Fibroblast of lung (primary cell): Measurements from ENCODE around the gene PPP1R3F. TPM values are rescaled to one million over a fixed set of nuclear protein-coding genes. Genes with fewer than 3 reads are reported as not detected.
"Not testable (repeated sequence)": the region's sequence is repeated elsewhere in the genome, so short reads cannot be mapped to it uniquely, and the experiment has no call there.

ENCODE experiments used
- DNase-seq, 2 donors: peaks; one replicate each; pipeline versions ENCODE4 v3.0.0 to v3.0.0-alpha.2; 2010; ENCODE audit warnings: low read depth in 2 of 2
- H2AFZ ChIP-seq: 2 replicates; pipeline ENCODE4 v1.5.1; 2012; ENCODE audit warnings: low read length, control low read depth, inconsistent platforms
- H3K27ac ChIP-seq: 2 replicates; pipeline ENCODE4 v1.5.1; 2011; ENCODE audit warnings: low read length, control low read depth; ENCODE audit not compliant: insufficient read depth
- H3K27me3 ChIP-seq: 2 replicates; pipeline ENCODE4 v1.5.1; 2011; ENCODE audit warnings: mild to moderate bottlenecking, low read length; ENCODE audit not compliant: control insufficient read depth, insufficient read depth
- H3K36me3 ChIP-seq: 2 replicates; pipeline ENCODE4 v1.5.1; 2011; ENCODE audit warnings: low read length; ENCODE audit not compliant: control insufficient read depth, insufficient read depth
- H3K4me1 ChIP-seq: 2 replicates; pipeline ENCODE4 v1.5.1; 2011; ENCODE audit warnings: low read length; ENCODE audit not compliant: control insufficient read depth, insufficient read depth; ENCODE audit errors: extremely low read depth
- H3K4me2 ChIP-seq: 2 replicates; pipeline ENCODE4 v1.5.1; 2011; ENCODE audit warnings: low read length, control low read depth; ENCODE audit not compliant: insufficient read depth; ENCODE audit errors: extremely low read depth
- H3K4me3 ChIP-seq, 4 experiments: fragments of 200-600 bp in 1 of 4; sonication (generic) in 1 of 4; replicated peaks in 1 of 4; 2 replicates each; pipeline ENCODE4 v1.5.1; 2011 to 2016; ENCODE audit warnings: low read length in 4 of 4, low read depth in 3 of 4, mild to moderate bottlenecking in 3 of 4, control low read depth in 2 of 4, inconsistent platforms in 1 of 4, mixed read lengths in 1 of 4; ENCODE audit not compliant: insufficient read depth in 1 of 4; ENCODE audit errors: control extremely low read depth in 1 of 4
- H3K79me2 ChIP-seq: 2 replicates; pipeline ENCODE4 v1.5.1; 2012; ENCODE audit warnings: mild to moderate bottlenecking, low read length, inconsistent platforms; ENCODE audit not compliant: control insufficient read depth, insufficient read depth
- H3K9ac ChIP-seq: 2 replicates; pipeline ENCODE4 v1.5.1; 2011; ENCODE audit warnings: mild to moderate bottlenecking, low read length, control low read depth; ENCODE audit not compliant: insufficient read depth
- H3K9me3 ChIP-seq: 2 replicates; pipeline ENCODE4 v1.5.1; 2012; ENCODE audit warnings: low read depth, low read length; ENCODE audit not compliant: control insufficient read depth, insufficient read depth
- H4K20me1 ChIP-seq: 2 replicates; pipeline ENCODE4 v1.5.1; 2011; ENCODE audit warnings: low read length; ENCODE audit not compliant: control insufficient read depth, insufficient read depth; ENCODE audit errors: extremely low read depth
- polyA plus RNA-seq, 2 donors: library from polyadenylated mRNA; depleted of rRNA in 1 of 2; stranded (reverse) in 1 of 2; unstranded in 1 of 2; fragments of >200 nt; gene quantifications; 2 replicates each; pipeline ENCODE4 v1.2.1, GENCODE V29; 2011 to 2012; ENCODE audit warnings: missing spikeins in 1 of 2
- total RNA-seq: library from RNA; depleted of rRNA; stranded (reverse); fragments of >200 nt; gene quantifications from 2 replicates; pipeline ENCODE4 v1.2.1, GENCODE V29; 2014

The PPP1R3F gene
- total and polyA plus RNA-seq, 2 donors (not counting 1 experiment from before 2014, with no cell fraction given), result 0.93 to 6.8 TPM

GRCh38 chrX:49330421-49330820, 60.8 kb downstream of the PPP1R3F start:
- not testable (repeated sequence) for H3K27ac ChIP-seq, H3K27me3 ChIP-seq, H3K36me3 ChIP-seq, H3K9me3 ChIP-seq, DNase-seq, H3K4me3 ChIP-seq, H3K4me1 ChIP-seq, H3K9ac ChIP-seq, H3K4me2 ChIP-seq, H2AFZ ChIP-seq, H4K20me1 ChIP-seq, H3K79me2 ChIP-seq

GRCh38 chrX:49331282-49331681, 61.7 kb downstream of the PPP1R3F start, which contains the start of gene GAGE13:
TSS of gene GAGE13 (plus strand) at chrX:49331582. CDS start at chrX:49332738, 1,156 bp downstream.
- H3K4me3 ChIP-seq, H3K4me2 ChIP-seq, H3K79me2 ChIP-seq, DNase-seq, H3K36me3 ChIP-seq, H3K27ac ChIP-seq, H3K9me3 ChIP-seq, H3K4me1 ChIP-seq, H3K27me3 ChIP-seq, H3K9ac ChIP-seq, H2AFZ ChIP-seq, H4K20me1 ChIP-seq: not testable (repeated sequence)

GRCh38 chrX:49331841-49332240, 62.2 kb downstream of the PPP1R3F start:
- H3K27me3 ChIP-seq, H2AFZ ChIP-seq, H3K4me1 ChIP-seq, H3K79me2 ChIP-seq, DNase-seq, H3K27ac ChIP-seq, H4K20me1 ChIP-seq, H3K4me2 ChIP-seq, H3K36me3 ChIP-seq, H3K9ac ChIP-seq, H3K4me3 ChIP-seq, H3K9me3 ChIP-seq: not testable (repeated sequence)

Other genes starting within 250 kb of the PPP1R3F start
- gene TFE3, start 226.4 kb upstream of the PPP1R3F start, total RNA-seq, result 24.7 and 36.8 TPM in 2 replicates
- 18.9 and 22.2 TPM in 2 replicates for gene TFE3, start 226.4 kb upstream of the PPP1R3F start, polyA plus RNA-seq
- gene CCDC120, start 210.8 kb upstream of the PPP1R3F start, total RNA-seq, result 0.51 and 0.66 TPM in 2 replicates
- 0.52 and 0.55 TPM in 2 replicates for gene CCDC120, start 210.8 kb upstream of the PPP1R3F start, polyA plus RNA-seq
- gene PRAF2, start 195.8 kb upstream of the PPP1R3F start, total RNA-seq, result 6.4 and 11.9 TPM in 2 replicates
- gene PRAF2, start 195.8 kb upstream of the PPP1R3F start, polyA plus RNA-seq, result 33.1 and 33.5 TPM in 2 replicates
- gene WDR45, start 189.9 kb upstream of the PPP1R3F start, total RNA-seq, result 59.8 TPM in 2 replicates
- 69.4 and 76.4 TPM in 2 replicates for gene WDR45, start 189.9 kb upstream of the PPP1R3F start, polyA plus RNA-seq
- gene GPKOW, start 146.1 kb upstream of the PPP1R3F start, total RNA-seq, result 15.7 and 19.8 TPM in 2 replicates
- gene GPKOW, start 146.1 kb upstream of the PPP1R3F start, polyA plus RNA-seq, result 20.2 and 21.0 TPM in 2 replicates
- 1.0 and 1.7 TPM in 2 replicates for gene MAGIX, start 107.0 kb upstream of the PPP1R3F start, total RNA-seq
- 0.34 and 0.40 TPM in 2 replicates for gene MAGIX, start 107.0 kb upstream of the PPP1R3F start, polyA plus RNA-seq
- 10.5 and 23.3 TPM in 2 replicates for gene PLP2, start 97.9 kb upstream of the PPP1R3F start, total RNA-seq
- 212 and 317 TPM in 2 replicates for gene PLP2, start 97.9 kb upstream of the PPP1R3F start, polyA plus RNA-seq
- gene PRICKLE3, start 83.4 kb upstream of the PPP1R3F start, total RNA-seq, result 4.6 and 7.4 TPM in 2 replicates
- gene PRICKLE3, start 83.4 kb upstream of the PPP1R3F start, polyA plus RNA-seq, result 2.7 and 3.5 TPM in 2 replicates
- gene SYP, start 69.6 kb upstream of the PPP1R3F start, total RNA-seq, result 0.17 and 0.26 TPM in 2 replicates
- 0.08 and 0.15 TPM in 2 replicates for gene SYP, start 69.6 kb upstream of the PPP1R3F start, polyA plus RNA-seq
- gene CACNA1F, start 36.5 kb upstream of the PPP1R3F start, total RNA-seq, result 0.17 and 0.26 TPM in 2 replicates
- not detected in 2 replicates for gene CACNA1F, start 36.5 kb upstream of the PPP1R3F start, polyA plus RNA-seq
- gene CCDC22, start 34.3 kb upstream of the PPP1R3F start, total RNA-seq, result 7.2 and 8.9 TPM in 2 replicates
- 4.6 and 7.4 TPM in 2 replicates for gene CCDC22, start 34.3 kb upstream of the PPP1R3F start, polyA plus RNA-seq
- under 0.01 TPM in 1 of 2 replicates, not detected in the other for gene FOXP3, start 5.1 kb upstream of the PPP1R3F start, total RNA-seq
- 0.03 TPM in 1 of 2 replicates, not detected in the other for gene FOXP3, start 5.1 kb upstream of the PPP1R3F start, polyA plus RNA-seq
- gene GAGE10, start 33.9 kb downstream of the PPP1R3F start, total RNA-seq, result not detected in 2 replicates
- gene GAGE10, start 33.9 kb downstream of the PPP1R3F start, polyA plus RNA-seq, result not detected in 2 replicates
- not detected in 2 replicates for gene GAGE12J, start 52.2 kb downstream of the PPP1R3F start, total RNA-seq
- gene GAGE12J, start 52.2 kb downstream of the PPP1R3F start, polyA plus RNA-seq, result not detected in 2 replicates
- not detected in 2 replicates for gene GAGE13, start 61.8 kb downstream of the PPP1R3F start, total RNA-seq
- gene GAGE13, start 61.8 kb downstream of the PPP1R3F start, polyA plus RNA-seq, result not detected in 2 replicates